Endothelial cell of coronary artery (primary cell): ENCODE measurements around the gene CSN3. TPM values are rescaled to one million over a fixed set of nuclear protein-coding genes. Genes with fewer than 3 reads are reported as not detected.

Source experiments
- total RNA-seq: library from RNA; depleted of rRNA; stranded (reverse); fragments of >200 nt; gene quantifications from 2 replicates; pipeline ENCODE4 v1.2.3, GENCODE V29; 2014

CSN3 gene
- total RNA-seq, result not detected in 2 replicates

GRCh38 chr4:70242297-70242696, at the start of gene CSN3:
TSS of gene CSN3 (plus strand) at chr4:70242597. CDS start at chr4:70244820, 2,223 bp downstream.

GRCh38 chr4:70195425-70195824, 47.0 kb upstream of the CSN3 start, which contains the start of gene ODAM:
TSS of gene ODAM (plus strand) at chr4:70195725. CDS start at chr4:70196544, 819 bp downstream.

GRCh38 chr4:70225824-70226223, 16.6 kb upstream of the CSN3 start, which contains the start of gene FDCSP:
TSS of gene FDCSP (plus strand) at chr4:70226124. CDS start at chr4:70231195, 5,071 bp downstream.

Other genes with a start within 250 kb of the CSN3 start
- not detected in 2 replicates for gene STATH, start 246.6 kb upstream of the CSN3 start, total RNA-seq
- gene HTN3, start 214.1 kb upstream of the CSN3 start, total RNA-seq, result not detected in 2 replicates
- not detected in 2 replicates for gene HTN1, start 192.2 kb upstream of the CSN3 start, total RNA-seq
- gene PRR27, start 88.4 kb upstream of the CSN3 start, total RNA-seq, result not detected in 2 replicates
- not detected in 2 replicates for gene ODAM, start 46.9 kb upstream of the CSN3 start, total RNA-seq
- gene FDCSP, start 16.5 kb upstream of the CSN3 start, total RNA-seq, result not detected in 2 replicates
- gene CABS1, start 92.4 kb downstream of the CSN3 start, total RNA-seq, result not detected in 2 replicates
- gene SMR3A, start 118.2 kb downstream of the CSN3 start, total RNA-seq, result not detected in 2 replicates
- gene SMR3B, start 140.5 kb downstream of the CSN3 start, total RNA-seq, result not detected in 2 replicates
- not detected in 2 replicates for gene OPRPN, start 155.3 kb downstream of the CSN3 start, total RNA-seq
- gene MUC7, start 229.6 kb downstream of the CSN3 start, total RNA-seq, result not detected in 2 replicates